ENCODE measurements around the gene SCN4B.

SCN4B gene

GRCh38 chr11:118149493-118149892 is 3.1 kb downstream of the SCN4B start:
- DNase-seq, result no peak

GRCh38 chr11:118148856-118149255 is 3.8 kb downstream of the SCN4B start:
- DNase-seq, result no peak

GRCh38 chr11:118148240-118148639 is 4.4 kb downstream of the SCN4B start:
- DNase-seq, result no peak

- DNase-seq, result no peak
Observed at GRCh38 chr11:118147502-118147901, 5.1 kb downstream of the SCN4B start.

- no peak for DNase-seq
Observed at GRCh38 chr11:118146554-118146953, 6.1 kb downstream of the SCN4B start.

- peak; percentile 87 for DNase-seq
Observed at GRCh38 chr11:118145285-118146227, 7.1 kb downstream of the SCN4B start.

GRCh38 chr11:118144301-118145268 is 8.0 kb downstream of the SCN4B start:
- no peak for DNase-seq

- no peak for DNase-seq
Observed at GRCh38 chr11:118143661-118144185, 8.9 kb downstream of the SCN4B start.

GRCh38 chr11:118142809-118143208 is 9.8 kb downstream of the SCN4B start:
- no peak for DNase-seq

GRCh38 chr11:118142081-118142480 is 10.5 kb downstream of the SCN4B start:
- DNase-seq, result no peak

- DNase-seq, result no peak
Observed at GRCh38 chr11:118139578-118139977, 13.0 kb downstream of the SCN4B start.

- DNase-seq, result no peak
Observed at GRCh38 chr11:118138839-118139420, 13.7 kb downstream of the SCN4B start.

GRCh38 chr11:118136801-118137200 is 15.8 kb downstream of the SCN4B start:
- no peak for DNase-seq

- no peak for DNase-seq
Observed at GRCh38 chr11:118136341-118136740, 16.3 kb downstream of the SCN4B start.

GRCh38 chr11:118135796-118136165 is 16.8 kb downstream of the SCN4B start:
- DNase-seq, result no peak

GRCh38 chr11:118135051-118135795 is 17.4 kb downstream of the SCN4B start:
- no peak for DNase-seq

GRCh38 chr11:118133816-118134215 is 18.8 kb downstream of the SCN4B start:
- DNase-seq, result no peak

GRCh38 chr11:118132385-118133151 is 20.1 kb downstream of the SCN4B start:
- no peak for DNase-seq

- no peak for DNase-seq
Observed at GRCh38 chr11:118129471-118130172, 23.0 kb downstream of the SCN4B start.

GRCh38 chr11:118128721-118129470 is 23.7 kb downstream of the SCN4B start:
- DNase-seq, result no peak

Data from right hindlimb (tissue), 1 donor.